Ovary (tissue), 3 donors: ENCODE data around the gene HBQ1.

Source experiments
- POLR2A ChIP-seq: fragments of 450-650 bp; IDR thresholded peaks from one replicate; pipeline ENCODE4 v1.6.1; 2017; ENCODE audit warnings: antibody characterized with exemption, mild to moderate bottlenecking, moderate library complexity
- TF ChIP-seq, protein P1 (sequence below), 3 donors: fragments of 450-650 bp in 2 of 3; fragments of 200-600 bp in 1 of 3; IDR thresholded peaks; one replicate each; pipeline versions ENCODE4 v1.5.1 to v1.8.0; 2016 to 2022; ENCODE audit warnings: antibody characterized with exemption in 3 of 3, mild to moderate bottlenecking in 1 of 3
- donor health status: DM: no; HTN: no; CAD: no.

DNA sequence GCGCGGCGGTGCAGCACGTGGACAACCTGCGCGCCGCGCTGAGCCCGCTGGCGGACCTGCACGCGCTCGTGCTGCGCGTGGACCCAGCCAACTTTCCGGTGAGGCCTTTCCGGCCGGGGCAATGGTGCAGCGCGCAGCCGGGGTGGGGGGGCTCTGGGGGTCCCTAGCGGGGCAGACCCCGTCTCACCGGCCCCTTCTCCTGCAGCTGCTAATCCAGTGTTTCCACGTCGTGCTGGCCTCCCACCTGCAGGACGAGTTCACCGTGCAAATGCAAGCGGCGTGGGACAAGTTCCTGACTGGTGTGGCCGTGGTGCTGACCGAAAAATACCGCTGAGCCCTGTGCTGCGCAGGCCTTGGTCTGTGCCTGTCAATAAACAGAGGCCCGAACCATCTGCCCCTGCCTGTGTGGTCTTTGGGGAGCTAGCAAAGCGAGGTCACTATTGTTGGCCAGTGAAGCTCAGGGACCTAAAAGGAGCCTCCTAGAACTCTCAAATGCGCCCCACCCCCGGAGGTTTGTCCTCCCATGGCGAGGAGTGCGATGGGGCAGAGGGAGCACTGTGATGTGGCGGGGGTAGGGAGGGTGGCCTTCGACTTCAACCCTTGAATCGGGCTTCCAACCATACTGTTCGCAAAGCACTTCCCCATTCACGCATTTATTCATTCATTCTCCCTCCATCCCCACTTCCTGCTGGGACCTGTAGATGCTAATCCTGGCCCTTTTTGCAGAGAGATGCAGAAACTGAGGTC lies 13.7 kb upstream of the HBQ1 start:
- no peak for TF ChIP-seq POLR2A
- TF ChIP-seq, protein P1, sequence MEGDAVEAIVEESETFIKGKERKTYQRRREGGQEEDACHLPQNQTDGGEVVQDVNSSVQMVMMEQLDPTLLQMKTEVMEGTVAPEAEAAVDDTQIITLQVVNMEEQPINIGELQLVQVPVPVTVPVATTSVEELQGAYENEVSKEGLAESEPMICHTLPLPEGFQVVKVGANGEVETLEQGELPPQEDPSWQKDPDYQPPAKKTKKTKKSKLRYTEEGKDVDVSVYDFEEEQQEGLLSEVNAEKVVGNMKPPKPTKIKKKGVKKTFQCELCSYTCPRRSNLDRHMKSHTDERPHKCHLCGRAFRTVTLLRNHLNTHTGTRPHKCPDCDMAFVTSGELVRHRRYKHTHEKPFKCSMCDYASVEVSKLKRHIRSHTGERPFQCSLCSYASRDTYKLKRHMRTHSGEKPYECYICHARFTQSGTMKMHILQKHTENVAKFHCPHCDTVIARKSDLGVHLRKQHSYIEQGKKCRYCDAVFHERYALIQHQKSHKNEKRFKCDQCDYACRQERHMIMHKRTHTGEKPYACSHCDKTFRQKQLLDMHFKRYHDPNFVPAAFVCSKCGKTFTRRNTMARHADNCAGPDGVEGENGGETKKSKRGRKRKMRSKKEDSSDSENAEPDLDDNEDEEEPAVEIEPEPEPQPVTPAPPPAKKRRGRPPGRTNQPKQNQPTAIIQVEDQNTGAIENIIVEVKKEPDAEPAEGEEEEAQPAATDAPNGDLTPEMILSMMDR (IDR thresholded peaks at IDR 0.05): no peak
